Uterus (tissue), 4 donors: ENCODE data around the gene SLC5A3. TPM values are rescaled to one million over a fixed set of nuclear protein-coding genes. Genes with fewer than 3 reads are reported as not detected.

ENCODE experiments used
- DNase-seq, 2 donors: peaks; one replicate each; pipeline ENCODE4 v3.0.0-alpha.2; 2019 to 2020
- H3K27ac ChIP-seq, 2 donors: fragments of 200-600 bp; sonication (generic); 1 replicate in 1 of 2; 2 replicates in 1 of 2; pipeline ENCODE4 v1.5.1; 2016 to 2018
- H3K27me3 ChIP-seq, 2 donors: fragments of 200-600 bp; sonication (generic); one replicate each; pipeline ENCODE4 v1.5.1; 2018 to 2019; ENCODE audit warnings: control low read depth in 1 of 2
- H3K36me3 ChIP-seq, 2 donors: fragments of 200-600 bp; sonication (generic); one replicate each; pipeline ENCODE4 v1.5.1; 2019; ENCODE audit warnings: control low read depth in 1 of 2
- H3K4me1 ChIP-seq, 2 donors: fragments of 200-600 bp; sonication (generic); one replicate each; pipeline ENCODE4 v1.5.1; 2018 to 2019; ENCODE audit warnings: control low read depth in 1 of 2
- H3K4me3 ChIP-seq, 2 donors: fragments of 200-600 bp; sonication (generic); 1 replicate in 1 of 2; 2 replicates in 1 of 2; pipeline ENCODE4 v1.5.1; 2018 to 2019; ENCODE audit warnings: mild to moderate bottlenecking in 1 of 2
- H3K9me3 ChIP-seq, 2 donors: fragments of 200-600 bp; sonication (generic); one replicate each; pipeline ENCODE4 v1.5.1; 2019; ENCODE audit warnings: control low read depth in 1 of 2
- CTCF ChIP-seq, 4 experiments: fragments of 200-600 bp in 2 of 4; fragments of 450-650 bp in 2 of 4; sonication (generic) in 2 of 4; IDR thresholded peaks; one replicate each; pipeline ENCODE4 v1.5.1; 2016 to 2019; ENCODE audit warnings: antibody characterized with exemption in 4 of 4, mild to moderate bottlenecking in 2 of 4, moderate library complexity in 1 of 4
- POLR2A ChIP-seq, 2 donors: fragments of 450-650 bp; IDR thresholded peaks; one replicate each; pipeline ENCODE4 v1.6.1; 2016; ENCODE audit warnings: antibody characterized with exemption in 2 of 2, mild to moderate bottlenecking in 1 of 2, moderate library complexity in 1 of 2
- intact Hi-C: fragments of 100-400 bp; cut with DNase I; formaldehyde crosslinking; loops from one replicate; pipeline ENCODE4 v1.15.1; 2023; ENCODE audit warnings: low total_unique reads
- total RNA-seq, 4 donors: library from RNA; depleted of rRNA in 3 of 4; stranded (reverse); fragments of >200 nt in 3 of 4; gene quantifications; one replicate each; pipeline versions ENCODE4 v1.1.0 to v1.2.4, GENCODE V29; 2014 to 2023
- donor health status: DM: yes; HTN: yes; CAD: no.

The SLC5A3 gene
- total RNA-seq, 4 donors from 2014 or later = 10.2 to 76.2 (median 17.1) TPM

- no peak overlapping the region for H3K4me3 ChIP-seq
- no peaks in the 10 kb centered on the region for H3K27me3 ChIP-seq
- H3K36me3 ChIP-seq = no peaks in the 10 kb centered on the region
- H3K9me3 ChIP-seq = no peaks in the 10 kb centered on the region
- no peaks in the 10 kb centered on the region for H3K4me1 ChIP-seq
- TF ChIP-seq CTCF (IDR thresholded peaks at IDR 0.05) = no peak
- no peak for TF ChIP-seq POLR2A (IDR thresholded peaks at IDR 0.05)
- H3K27ac ChIP-seq = no peak overlapping the region
- intact Hi-C loops = no loop called here
- no peak for DNase-seq
Measured at GRCh38 chr21:34047835-34048234, 25.5 kb upstream of the SLC5A3 start.

GRCh38 chr21:34052171-34052570 lies 21.2 kb upstream of the SLC5A3 start:
- no peak overlapping the region for H3K27ac ChIP-seq

GRCh38 chr21:34054259-34054658 lies 19.1 kb upstream of the SLC5A3 start:
- H3K27me3 ChIP-seq = no peaks in the 10 kb centered on the region
- intact Hi-C loops = no loop called here
- no peak overlapping the region for H3K27ac ChIP-seq
- H3K36me3 ChIP-seq = no peaks in the 10 kb centered on the region
- TF ChIP-seq CTCF (IDR thresholded peaks at IDR 0.05) (no peak), POLR2A (IDR thresholded peaks at IDR 0.05) (no peak)
- DNase-seq = no peak
- H3K4me3 ChIP-seq = no peak overlapping the region
- no peaks in the 10 kb centered on the region for H3K9me3 ChIP-seq
- H3K4me1 ChIP-seq = no peaks in the 10 kb centered on the region

More at GRCh38 chr21:34052171-34052570, 21.2 kb upstream of the SLC5A3 start:
- H3K36me3 ChIP-seq = no peaks in the 10 kb centered on the region
- intact Hi-C loops = no loop called here
- TF ChIP-seq POLR2A (IDR thresholded peaks at IDR 0.05) (no peak), CTCF (IDR thresholded peaks at IDR 0.05) (no peak)
- DNase-seq = no peak
- no peaks in the 10 kb centered on the region for H3K9me3 ChIP-seq
- H3K4me3 ChIP-seq = no peak overlapping the region
- H3K4me1 ChIP-seq = no peaks in the 10 kb centered on the region
- no peaks in the 10 kb centered on the region for H3K27me3 ChIP-seq

- Histone ChIP-seq H3K4me1 (no peaks in the 10 kb centered on the region), H3K9me3 (no peaks in the 10 kb centered on the region), H3K36me3 (no peaks in the 10 kb centered on the region), H3K27ac (no peak overlapping the region), H3K4me3 (no peak overlapping the region), H3K27me3 (no peaks in the 10 kb centered on the region)
- no peak for TF ChIP-seq CTCF (IDR thresholded peaks at IDR 0.05)
- TF ChIP-seq POLR2A (IDR thresholded peaks at IDR 0.05) = no peak
- intact Hi-C loops = no loop called here
- DNase-seq = no peak
Measured at GRCh38 chr21:34055615-34056014, 17.8 kb upstream of the SLC5A3 start.

GRCh38 chr21:34061983-34062382 lies 11.4 kb upstream of the SLC5A3 start:
- Histone ChIP-seq H3K36me3 (no peaks in the 10 kb centered on the region), H3K4me1 (no peaks in the 10 kb centered on the region), H3K27me3 (no peaks in the 10 kb centered on the region), H3K4me3 (no peak overlapping the region), H3K9me3 (no peaks in the 10 kb centered on the region), H3K27ac (no peak overlapping the region)
- TF ChIP-seq POLR2A (IDR thresholded peaks at IDR 0.05) = no peak
- no peak for TF ChIP-seq CTCF (IDR thresholded peaks at IDR 0.05)
- intact Hi-C loops = no loop called here
- no peak for DNase-seq
